Activated CD8-positive, alpha-beta memory T cell treated with anti-CD3 and anti-CD28 coated beads, Interleukin-2, amount 50 U/mL, for 1 hour (primary cell): ENCODE measurements around the gene LAMB3.

Source experiments
- DNase-seq: peaks from one replicate; pipeline ENCODE4 v3.0.0-alpha.2; 2020; ENCODE audit errors: extremely low read depth

LAMB3 gene

GRCh38 chr1:209633335-209633997, 18.8 kb downstream of the LAMB3 start:
- DNase-seq, result no peak

DNA sequence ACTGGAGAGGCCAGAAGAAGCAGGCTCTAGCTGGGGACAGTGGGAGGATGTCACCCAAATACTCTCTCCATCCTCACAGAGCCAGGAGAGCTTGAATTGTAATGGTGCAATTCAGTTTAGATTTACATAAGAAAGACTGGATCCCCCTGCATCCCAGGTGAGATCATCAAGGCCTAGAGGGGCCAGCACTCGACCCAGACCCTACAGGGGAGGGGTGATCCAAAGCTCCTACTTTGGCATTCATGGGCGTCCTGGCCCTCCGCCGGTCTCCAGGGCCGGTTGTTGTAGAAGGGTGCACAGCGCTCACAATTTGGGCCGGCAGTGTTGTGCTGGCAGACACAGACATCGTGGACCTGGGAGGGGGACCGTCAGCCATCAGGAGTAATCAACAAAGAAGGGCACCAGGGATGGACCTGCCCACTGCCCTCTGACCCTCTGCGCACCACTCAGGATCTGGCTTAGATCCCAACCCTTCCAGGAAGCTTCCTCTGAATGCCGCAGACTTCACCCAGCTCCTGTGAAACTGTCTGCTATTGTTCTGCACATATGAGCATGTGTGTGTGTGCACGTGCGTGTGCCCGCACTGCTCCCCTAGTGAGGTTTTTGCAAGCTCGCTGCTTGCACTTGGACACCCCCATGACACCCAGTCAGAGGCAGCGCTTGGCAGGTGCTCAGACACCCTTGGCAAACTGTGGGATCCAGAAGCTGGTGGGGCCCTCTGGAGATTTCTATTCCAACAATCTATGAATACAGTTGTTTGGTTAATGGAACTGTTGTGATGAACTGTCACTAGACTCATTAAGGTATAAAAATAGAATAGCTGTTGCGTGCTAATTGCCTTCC, 21.6 kb downstream of the LAMB3 start:
- DNase-seq, result no peak

GRCh38 chr1:209629621-209630382, 22.4 kb downstream of the LAMB3 start:
- no peak for DNase-seq

DNA sequence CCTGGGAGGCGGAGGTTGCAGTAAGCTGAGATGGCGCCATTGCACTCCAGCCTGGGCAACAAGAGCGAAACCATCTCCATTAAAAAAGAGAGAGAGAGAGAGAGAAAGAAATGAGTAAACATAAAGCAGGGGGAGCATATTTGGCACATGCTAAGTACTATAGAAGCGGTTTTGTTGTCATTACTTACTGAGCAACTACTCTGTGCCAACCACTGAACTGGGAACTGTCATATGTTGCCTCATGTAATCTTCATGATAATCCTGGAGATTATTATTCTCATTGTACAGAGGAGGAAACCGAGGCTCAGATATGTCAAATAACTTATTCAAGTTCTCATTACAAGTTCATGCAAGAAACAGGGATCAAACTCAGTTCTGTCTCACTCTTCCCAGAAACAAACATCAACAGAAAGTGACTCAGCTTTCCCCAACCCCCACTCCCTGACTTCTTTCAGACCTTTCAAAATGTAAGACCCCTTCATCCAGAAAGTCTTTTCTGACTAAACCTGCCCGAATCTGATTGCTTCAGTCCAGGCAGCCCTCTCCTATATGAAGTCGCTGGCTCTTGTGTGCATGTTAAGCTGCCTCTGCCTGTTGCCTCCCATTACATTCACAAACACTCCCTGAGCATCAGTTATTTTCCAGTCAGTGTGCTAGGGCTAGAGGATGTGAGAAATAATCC, 23.5 kb downstream of the LAMB3 start:
- no peak for DNase-seq

DNA sequence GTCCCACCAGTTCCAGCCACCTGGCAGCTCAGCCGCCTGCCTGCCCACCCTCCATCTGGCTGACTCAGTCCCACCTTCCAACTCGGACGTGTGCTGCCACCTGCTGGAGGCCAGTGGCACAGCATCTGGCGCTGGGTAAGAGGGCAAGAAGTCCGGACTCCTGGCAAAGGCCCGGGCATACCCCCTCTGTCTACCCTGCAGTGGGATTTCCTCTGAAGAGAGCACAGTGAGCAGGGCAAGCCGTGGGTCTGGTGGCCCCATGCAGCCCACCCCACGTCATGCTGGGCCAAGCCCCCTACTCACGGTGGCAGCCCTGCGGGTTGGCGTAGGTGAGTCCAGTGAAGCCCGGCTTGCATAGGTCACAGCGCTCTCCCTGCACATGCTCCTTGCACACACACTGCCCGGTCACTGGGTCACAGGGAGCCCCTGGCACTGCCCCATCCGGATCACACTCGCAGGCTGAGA, 24.5 kb downstream of the LAMB3 start:
- DNase-seq, result peak; percentile 17

DNA sequence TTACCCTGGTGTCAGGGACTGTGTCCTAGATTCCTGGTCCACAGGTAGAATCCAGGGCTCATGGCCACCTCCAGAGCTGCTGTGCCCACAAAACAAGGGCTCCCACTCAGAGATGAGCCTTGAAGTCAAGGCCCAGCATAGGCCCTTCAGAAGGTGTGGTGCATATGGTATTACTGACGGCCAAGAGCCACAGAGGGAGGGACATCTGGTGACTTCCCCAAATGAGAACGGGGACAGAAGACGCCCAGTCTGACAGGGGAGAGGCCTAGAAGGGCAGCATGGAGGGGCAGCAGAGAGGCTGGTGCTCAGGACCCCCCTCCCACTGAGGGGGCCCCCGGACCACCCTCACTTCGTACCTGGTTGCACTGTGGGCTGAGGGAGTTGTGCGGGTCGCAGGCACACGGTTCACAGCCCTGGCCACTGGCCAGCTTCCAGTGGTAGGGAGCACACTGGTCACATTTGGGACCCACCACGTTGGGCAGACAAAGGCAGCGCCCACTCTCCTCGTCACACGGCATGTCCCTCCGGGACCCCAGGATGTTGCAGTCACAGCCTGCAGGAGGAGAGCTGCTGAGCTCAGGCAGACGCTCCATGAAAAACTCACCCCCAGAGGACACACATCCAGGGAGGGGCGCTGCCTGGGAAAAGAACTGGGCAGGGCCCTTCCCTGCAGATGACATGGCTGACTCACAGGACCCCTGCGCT, 25.0 kb downstream of the LAMB3 start:
- DNase-seq, result no peak

- DNase-seq, result no peak
Observed at GRCh38 chr1:209626346-209627026, 25.7 kb downstream of the LAMB3 start.

GRCh38 chr1:209625791-209626285, 26.4 kb downstream of the LAMB3 start:
- DNase-seq, result no peak

DNA sequence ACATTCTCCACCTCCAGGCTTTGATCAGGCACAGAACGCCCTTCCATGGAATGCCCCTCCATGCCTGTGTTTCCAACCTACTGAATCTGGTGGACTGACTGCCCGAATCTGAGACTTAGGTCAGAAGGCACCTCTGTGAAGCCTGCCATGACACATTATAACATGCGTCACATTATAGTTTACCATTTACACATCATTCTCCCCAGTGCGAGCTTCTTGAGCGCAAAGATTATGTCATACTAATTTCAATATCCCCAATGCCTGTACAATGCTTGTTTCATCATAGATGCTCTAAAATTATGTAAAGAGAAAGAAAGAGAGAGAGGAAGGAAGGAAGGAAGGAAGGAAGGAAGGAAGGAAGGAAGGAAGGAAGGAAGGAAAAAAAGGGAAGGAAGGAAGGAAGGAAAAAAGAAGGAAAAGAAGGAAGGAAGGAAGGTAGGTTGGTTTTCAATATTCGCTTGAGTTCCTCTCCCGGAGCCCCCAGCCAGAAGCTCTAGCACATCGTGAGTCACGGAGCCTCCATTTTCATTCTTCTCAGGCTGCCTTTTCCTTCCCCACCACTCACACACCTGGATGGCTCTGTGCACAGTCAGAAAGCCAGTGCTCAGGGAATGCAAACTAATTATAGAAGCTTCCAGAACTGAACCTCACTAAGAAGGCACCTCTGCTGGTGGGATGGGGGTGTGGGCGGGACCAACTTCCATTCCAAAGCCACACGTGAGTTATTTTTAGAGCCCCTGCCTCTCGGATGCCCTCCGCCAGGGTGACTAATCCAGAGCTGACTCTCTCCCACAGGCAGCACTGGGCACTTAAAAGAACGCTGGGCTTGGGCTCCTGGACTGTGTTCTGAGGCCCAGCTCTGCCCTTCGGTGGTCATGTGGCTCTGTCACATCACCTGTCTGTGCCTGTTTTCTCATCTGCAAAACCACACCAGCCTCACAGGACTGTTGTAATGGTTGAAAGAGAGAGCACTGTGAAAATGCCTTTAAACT, 27.4 kb downstream of the LAMB3 start:
- no peak for DNase-seq

DNA sequence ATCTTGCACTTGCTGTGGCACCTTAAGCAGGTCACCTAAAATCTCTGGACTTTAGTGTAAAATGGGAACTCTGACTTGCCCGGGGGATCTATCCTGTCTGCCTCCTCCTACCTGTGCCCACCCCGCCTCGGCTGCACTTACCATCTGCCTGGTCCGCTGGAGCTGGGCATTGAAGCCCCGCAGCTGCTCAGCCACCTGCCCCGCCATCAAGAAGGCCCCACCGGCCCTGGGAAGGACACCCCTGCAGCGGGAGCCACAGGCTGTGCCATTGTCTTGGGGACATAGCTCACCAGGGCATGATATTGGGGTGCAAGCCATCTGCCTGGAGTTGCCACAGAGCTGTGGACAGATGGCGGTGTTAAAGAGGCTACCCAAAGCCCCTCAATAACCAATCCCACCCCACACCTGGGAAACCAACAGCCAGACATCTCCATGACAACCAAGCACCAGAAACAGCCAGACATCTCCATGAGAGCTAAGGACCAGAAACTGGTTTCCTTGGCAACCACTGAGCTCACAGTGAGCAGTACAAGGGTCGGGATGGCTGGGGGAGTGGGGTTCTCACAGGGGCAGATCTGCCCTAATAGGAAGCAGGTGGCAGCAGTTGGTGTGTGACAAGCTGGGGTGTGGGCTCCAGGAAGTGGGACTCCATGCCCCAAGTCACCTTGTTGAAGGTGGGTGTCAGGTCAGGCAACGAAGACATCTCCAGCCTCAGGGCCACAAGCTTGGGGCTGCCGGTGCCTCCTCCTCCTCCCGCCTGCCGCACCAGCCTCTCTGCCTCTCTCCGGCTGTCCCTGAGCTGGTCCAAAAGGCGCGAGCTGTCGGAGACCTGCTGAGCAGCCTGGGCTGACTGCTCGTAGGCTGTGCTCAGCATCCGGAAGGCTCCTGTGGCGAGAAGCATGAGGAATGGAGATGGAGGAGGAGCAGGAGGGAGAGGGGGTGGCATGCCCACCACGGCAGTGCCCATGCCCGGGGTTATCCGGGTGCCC, 29.1 kb downstream of the LAMB3 start:
- no peak for DNase-seq

DNA sequence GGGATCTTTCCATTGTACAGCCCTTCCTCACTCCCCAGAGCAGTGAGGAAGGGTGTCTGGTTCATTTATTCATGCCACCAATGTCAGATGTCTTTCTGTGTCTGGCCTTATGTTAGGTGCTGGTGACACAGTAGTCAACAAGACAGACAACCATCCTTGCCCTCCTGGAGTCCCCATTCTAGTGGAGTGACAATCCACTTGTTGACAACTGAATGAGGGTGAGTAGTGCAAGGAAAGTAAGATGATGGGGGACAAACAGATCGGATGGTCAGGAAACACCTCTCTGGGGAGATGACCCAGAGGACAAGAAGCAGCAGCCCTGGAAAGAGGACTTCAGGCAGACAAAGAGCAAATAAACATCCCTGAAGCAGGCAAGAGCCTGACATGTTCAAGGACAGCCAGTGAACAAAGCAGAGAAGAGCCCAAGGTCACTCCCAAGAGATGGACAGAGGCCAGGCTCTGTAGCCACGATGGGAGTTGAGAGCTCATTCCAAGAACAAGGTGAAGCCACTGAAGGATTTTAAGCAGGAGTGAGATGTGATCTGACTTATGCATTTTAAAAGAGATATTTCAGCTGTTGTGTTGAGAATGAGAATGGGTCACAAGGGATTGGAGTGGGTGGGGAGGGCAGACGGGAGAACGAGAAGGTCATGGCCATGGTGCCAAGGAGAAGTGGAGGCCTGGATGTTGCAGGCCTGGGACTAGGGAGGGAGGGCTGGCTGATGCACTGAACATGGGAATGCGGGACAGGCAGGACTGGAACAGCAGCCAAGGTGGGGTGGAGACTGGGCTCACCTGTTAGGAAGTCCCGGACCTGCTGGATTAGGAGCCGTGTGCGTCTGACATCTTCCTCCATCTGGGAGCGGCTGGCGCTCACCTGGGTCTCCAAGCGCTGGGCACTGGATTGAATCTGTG, 30.2 kb downstream of the LAMB3 start:
- no peak for DNase-seq

GRCh38 chr1:209621286-209621685, 30.9 kb downstream of the LAMB3 start:
- DNase-seq, result no peak

DNA sequence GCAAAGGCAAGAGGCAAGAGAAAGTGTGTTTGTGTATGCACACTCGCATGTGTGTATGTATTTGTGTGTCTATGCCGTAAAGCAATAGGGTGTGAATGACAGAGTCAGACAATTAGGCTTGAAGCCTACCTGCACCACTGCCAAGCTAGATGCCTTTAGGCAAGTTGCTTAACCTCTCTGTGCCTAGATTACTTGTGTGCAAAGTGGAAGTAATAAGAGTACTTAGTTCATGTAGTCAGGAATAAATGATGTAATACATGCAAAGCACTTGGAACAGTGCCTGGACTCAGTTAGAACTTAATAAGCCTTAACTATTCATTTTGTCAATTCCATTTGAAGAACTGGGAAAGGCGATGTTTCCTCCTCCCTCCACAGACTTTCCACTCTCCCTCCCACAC, 31.7 kb downstream of the LAMB3 start:
- no peak for DNase-seq

- DNase-seq, result no peak
Observed at GRCh38 chr1:209619696-209620486, 32.3 kb downstream of the LAMB3 start.

- no peak for DNase-seq
Observed at GRCh38 chr1:209618756-209619420, 33.3 kb downstream of the LAMB3 start.

DNA sequence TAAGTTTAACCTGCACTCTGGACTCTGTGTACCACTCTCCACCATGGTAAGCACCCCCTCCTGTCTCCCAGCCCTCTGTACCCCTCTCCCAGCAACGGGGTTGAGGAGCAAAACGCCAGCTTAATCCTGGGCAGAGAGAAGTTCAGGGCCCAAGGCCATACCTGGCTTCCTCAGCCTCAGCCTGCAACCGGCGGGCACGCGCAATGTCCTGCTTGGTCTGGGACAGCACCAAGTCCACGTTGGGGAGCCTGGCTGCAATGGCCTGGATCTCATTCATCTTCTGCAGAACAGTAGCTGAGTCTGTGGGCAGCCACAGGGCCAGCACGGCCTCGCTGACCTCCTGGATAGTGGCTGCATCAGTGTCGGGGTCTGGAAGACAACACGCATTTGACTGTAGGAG, 33.9 kb downstream of the LAMB3 start:
- DNase-seq, result no peak
